ENCODE measurements around the gene FNIP2. TPM values are rescaled to one million over a fixed set of nuclear protein-coding genes. Genes with fewer than 3 reads are reported as not detected.
A peak's percentile ranks its signal among the peaks of the same experiment; 100 is the strongest.
"Not testable (repeated sequence)": the region's sequence is repeated elsewhere in the genome, so short reads cannot be mapped to it uniquely, and the experiment has no call there.

FNIP2 gene
- total RNA-seq, 2 donors from 2014 or later: 15.5 to 26.4 TPM

- no peak for DNase-seq (ENCODE audit: low spot score in 2 of 2)
- Mint-ChIP-seq H3K36me3 (no peaks in the 10 kb centered on the region), H3K27ac (no peak overlapping the region), H3K9me3 (no peaks in the 10 kb centered on the region)
- no peak for ATAC-seq
Observed at GRCh38 chr4:158816955-158817354, 48.1 kb downstream of the FNIP2 start.

- H3K27ac Mint-ChIP-seq: no peak overlapping the region
- H3K9me3 Mint-ChIP-seq: no peaks in the 10 kb centered on the region
- ATAC-seq (peak; percentile 47 to 52), DNase-seq (ENCODE audit: low spot score in 2 of 2) (no peak)
- H3K36me3 Mint-ChIP-seq: no peaks in the 10 kb centered on the region
Observed at GRCh38 chr4:158817562-158818296, 48.9 kb downstream of the FNIP2 start.

GRCh38 chr4:158818560-158819140 is 49.8 kb downstream of the FNIP2 start:
- Mint-ChIP-seq H3K36me3 (no peaks in the 10 kb centered on the region), H3K9me3 (no peaks in the 10 kb centered on the region), H3K27ac (no peak overlapping the region)
- DNase-seq (ENCODE audit: low spot score in 2 of 2) (no peak), ATAC-seq (no peak)

GRCh38 chr4:158819942-158820786 is 51.3 kb downstream of the FNIP2 start:
- ATAC-seq (no peak), DNase-seq (ENCODE audit: low spot score in 2 of 2) (no peak)
- no peaks in the 10 kb centered on the region for H3K9me3 Mint-ChIP-seq
- H3K36me3 Mint-ChIP-seq: peaks cover 0 to 8% of the 10 kb centered on the region in 2 donors
- peak overlapping the region; percentile 17 to 23 for H3K27ac Mint-ChIP-seq

- no peaks in the 10 kb centered on the region for H3K9me3 Mint-ChIP-seq
- peaks cover 0 to 19% of the 10 kb centered on the region in 2 donors for H3K36me3 Mint-ChIP-seq
- ATAC-seq (peak; percentile 70 to 75), DNase-seq (ENCODE audit: low spot score in 2 of 2) (peak in 1 of 2 donors; percentile 36)
- peak overlapping the region; percentile 17 to 48 for H3K27ac Mint-ChIP-seq
Observed at GRCh38 chr4:158821228-158821971, 52.6 kb downstream of the FNIP2 start.

GRCh38 chr4:158822348-158822747 is 53.5 kb downstream of the FNIP2 start:
- H3K27ac Mint-ChIP-seq: peak overlapping the region in 1 of 2 donors; percentile 13
- H3K36me3 Mint-ChIP-seq: peaks cover 0 to 19% of the 10 kb centered on the region in 2 donors
- DNase-seq (ENCODE audit: low spot score in 2 of 2) (no peak), ATAC-seq (no peak)
- no peaks in the 10 kb centered on the region for H3K9me3 Mint-ChIP-seq

GRCh38 chr4:158823461-158823873 is 54.6 kb downstream of the FNIP2 start:
- DNase-seq (ENCODE audit: low spot score in 2 of 2) (no peak), ATAC-seq (peak; percentile 71 to 75)
- Mint-ChIP-seq H3K9me3 (no peaks in the 10 kb centered on the region), H3K27ac (peak overlapping the region; percentile 73 to 76), H3K36me3 (peaks cover 0 to 19% of the 10 kb centered on the region in 2 donors)

- DNase-seq (ENCODE audit: low spot score in 2 of 2) (no peak), ATAC-seq (no peak)
- no peaks in the 10 kb centered on the region for H3K9me3 Mint-ChIP-seq
- peaks cover 7 to 25% of the 10 kb centered on the region in 2 donors for H3K36me3 Mint-ChIP-seq
- H3K27ac Mint-ChIP-seq: peak overlapping the region; percentile 16 to 88
Observed at GRCh38 chr4:158824425-158825274, 55.8 kb downstream of the FNIP2 start.

- H3K27ac Mint-ChIP-seq: peak overlapping the region; percentile 27 to 39
- DNase-seq (ENCODE audit: low spot score in 2 of 2) (no peak), ATAC-seq (no peak)
- H3K36me3 Mint-ChIP-seq: peaks cover 14 to 31% of the 10 kb centered on the region in 2 donors
- no peaks in the 10 kb centered on the region for H3K9me3 Mint-ChIP-seq
Observed at GRCh38 chr4:158825433-158826036, 56.7 kb downstream of the FNIP2 start.

GRCh38 chr4:158826057-158826456 is 57.2 kb downstream of the FNIP2 start:
- peaks cover 19 to 36% of the 10 kb centered on the region in 2 donors for H3K36me3 Mint-ChIP-seq
- no peak for DNase-seq (ENCODE audit: low spot score in 2 of 2)
- H3K9me3 Mint-ChIP-seq: no peaks in the 10 kb centered on the region
- H3K27ac Mint-ChIP-seq: peak overlapping the region in 1 of 2 donors; percentile 27
- no peak for ATAC-seq

- peak; percentile 55 to 58 for ATAC-seq
- H3K27ac Mint-ChIP-seq: peak overlapping the region; percentile 27 to 84
- no peaks in the 10 kb centered on the region for H3K9me3 Mint-ChIP-seq
- DNase-seq (ENCODE audit: low spot score in 2 of 2): no peak
- H3K36me3 Mint-ChIP-seq: peaks cover 21 to 38% of the 10 kb centered on the region in 2 donors
Observed at GRCh38 chr4:158826882-158827281, 58.1 kb downstream of the FNIP2 start.

- Mint-ChIP-seq H3K9me3 (no peaks in the 10 kb centered on the region), H3K27ac (no peak overlapping the region), H3K36me3 (peaks cover 21 to 38% of the 10 kb centered on the region in 2 donors)
- no peak for DNase-seq (ENCODE audit: low spot score in 2 of 2)
- no peak for ATAC-seq
Observed at GRCh38 chr4:158827543-158827981, 58.7 kb downstream of the FNIP2 start.

GRCh38 chr4:158828151-158828550 is 59.3 kb downstream of the FNIP2 start:
- DNase-seq (ENCODE audit: low spot score in 2 of 2); ATAC-seq; H3K27ac Mint-ChIP-seq; H3K9me3 Mint-ChIP-seq: not testable (repeated sequence)
- peaks cover 21 to 41% of the 10 kb centered on the region in 2 donors for H3K36me3 Mint-ChIP-seq

- Mint-ChIP-seq H3K27ac (no peak overlapping the region), H3K9me3 (no peaks in the 10 kb centered on the region), H3K36me3 (peaks cover 28 to 50% of the 10 kb centered on the region in 2 donors)
- no peak for ATAC-seq
- no peak for DNase-seq (ENCODE audit: low spot score in 2 of 2)
Observed at GRCh38 chr4:158829254-158829653, 60.4 kb downstream of the FNIP2 start.

- ATAC-seq (no peak), DNase-seq (ENCODE audit: low spot score in 2 of 2) (no peak)
- Mint-ChIP-seq H3K27ac (no peak overlapping the region), H3K9me3 (no peaks in the 10 kb centered on the region), H3K36me3 (peaks cover 31 to 32% of the 10 kb centered on the region in 2 donors)
Observed at GRCh38 chr4:158833602-158834001, 64.8 kb downstream of the FNIP2 start.

Data from activated naive CD4-positive, alpha-beta T cell treated with anti-CD3 and anti-CD28 coated beads, Interleukin-2, amount 50 U/mL, for 72 hours (primary cell).